HG03521 (cell line): Measurements from ENCODE around the gene BZW1.

Source experiments
- ATAC-seq: cut with Tn5 transposase; IDR thresholded peaks from one replicate; pipeline ENCODE4 v1.9.1; 2021; ENCODE audit warnings: mild to moderate bottlenecking, moderate library complexity; ENCODE audit not compliant: unreplicated experiment

Gene BZW1

DNA sequence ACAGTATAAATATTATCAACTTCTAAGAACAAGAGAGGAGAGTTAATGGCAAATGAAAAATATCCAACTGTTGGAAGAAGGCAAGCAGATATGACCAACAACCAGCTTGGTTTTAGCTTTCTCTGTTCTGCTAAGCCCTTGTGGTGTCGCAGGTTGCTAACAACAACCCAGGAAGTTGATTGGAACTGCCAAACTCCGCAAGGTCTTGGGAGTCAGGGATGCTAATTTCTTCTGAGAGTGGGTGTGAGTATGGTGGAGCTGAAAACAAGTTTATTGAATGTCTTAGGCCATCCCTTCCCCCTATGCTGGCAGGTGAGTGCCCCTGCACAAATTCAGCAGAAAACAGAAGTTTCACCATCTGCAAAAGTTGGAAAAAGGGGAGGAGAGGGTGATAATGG is 17.5 kb downstream of the BZW1 start:
- ATAC-seq, result no peak

DNA sequence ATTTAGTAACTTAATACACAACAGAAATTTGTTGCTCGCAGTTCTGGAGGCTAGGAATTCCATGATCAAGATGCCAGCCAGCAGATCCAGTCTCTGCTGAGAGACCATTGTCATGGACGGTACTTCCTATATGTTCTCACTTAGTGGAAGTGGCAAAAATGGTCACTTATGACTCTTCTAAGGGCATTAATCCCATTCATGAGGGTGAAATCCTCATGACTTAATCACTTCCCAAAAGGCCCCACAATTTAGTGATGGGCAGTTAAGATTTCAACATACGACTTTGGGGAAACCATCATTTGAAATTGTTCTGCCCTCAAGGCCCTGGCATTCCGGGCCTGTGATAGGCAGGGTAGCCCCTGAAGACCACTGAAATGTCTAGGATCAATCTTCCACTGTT is 23.0 kb downstream of the BZW1 start:
- no peak for ATAC-seq

DNA sequence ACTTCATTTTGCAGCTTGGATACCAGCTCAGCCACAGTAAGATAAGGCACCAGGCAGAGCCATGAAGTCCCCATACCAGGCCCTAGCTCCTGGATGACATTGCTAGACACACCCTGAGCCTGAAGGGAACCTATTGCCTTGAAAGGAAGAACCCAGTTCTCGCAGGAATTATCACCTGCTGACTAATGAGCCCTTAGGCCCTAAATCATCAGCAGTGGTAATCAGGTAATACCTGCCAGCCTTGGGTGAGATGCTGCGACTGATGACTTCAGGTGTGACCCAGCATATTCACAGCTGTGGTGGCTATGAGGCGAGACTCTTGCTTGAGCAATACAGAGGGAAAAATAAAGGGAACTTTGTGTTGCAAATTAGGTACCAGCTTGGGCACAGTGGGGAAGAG is 27.8 kb downstream of the BZW1 start:
- ATAC-seq, result no peak

DNA sequence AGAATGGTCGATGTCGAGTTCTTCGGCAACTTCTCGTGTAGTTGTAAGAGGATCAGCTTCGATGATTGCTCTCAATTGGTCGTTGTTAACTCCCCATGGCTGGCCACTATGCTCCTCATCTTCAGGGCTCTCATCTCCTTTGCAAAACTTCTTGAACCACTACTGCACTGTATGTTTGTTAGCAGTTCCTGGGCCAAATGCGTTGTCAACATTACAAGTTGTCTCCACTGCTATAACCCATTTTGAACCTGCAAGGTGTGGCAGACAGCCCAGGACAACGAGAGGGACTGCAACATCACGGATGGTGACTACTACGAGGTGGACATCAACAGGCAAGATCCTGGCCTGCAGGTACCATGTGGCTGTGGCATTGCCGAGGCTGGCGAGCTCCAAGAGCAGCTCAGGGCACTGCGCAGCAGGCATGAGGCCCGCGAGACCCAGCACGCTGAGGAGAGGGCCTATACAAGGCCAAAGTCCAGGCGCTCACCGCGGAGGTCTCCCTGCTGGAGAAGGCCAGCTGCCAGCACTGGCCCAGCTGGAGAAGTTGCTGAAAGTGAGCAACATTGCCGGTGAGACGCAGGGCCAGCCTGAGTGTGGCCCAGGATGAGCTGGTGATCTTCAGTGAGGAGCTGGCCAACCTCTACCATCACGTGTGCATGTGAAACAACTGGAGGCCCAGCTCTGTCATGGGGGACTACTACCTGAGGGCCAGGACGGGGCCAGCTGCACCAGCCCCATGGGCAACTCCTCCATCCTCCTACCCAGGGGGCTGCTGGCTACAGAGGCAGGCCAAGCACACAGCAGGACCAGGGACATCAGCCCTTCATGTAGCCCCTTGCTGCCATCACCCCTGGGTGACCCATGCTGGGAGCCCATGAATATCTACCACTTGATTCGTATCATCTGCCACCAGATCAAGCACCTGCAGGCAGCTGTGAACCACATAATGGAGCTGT is 32.6 kb downstream of the BZW1 start:
- ATAC-seq, result no peak

DNA sequence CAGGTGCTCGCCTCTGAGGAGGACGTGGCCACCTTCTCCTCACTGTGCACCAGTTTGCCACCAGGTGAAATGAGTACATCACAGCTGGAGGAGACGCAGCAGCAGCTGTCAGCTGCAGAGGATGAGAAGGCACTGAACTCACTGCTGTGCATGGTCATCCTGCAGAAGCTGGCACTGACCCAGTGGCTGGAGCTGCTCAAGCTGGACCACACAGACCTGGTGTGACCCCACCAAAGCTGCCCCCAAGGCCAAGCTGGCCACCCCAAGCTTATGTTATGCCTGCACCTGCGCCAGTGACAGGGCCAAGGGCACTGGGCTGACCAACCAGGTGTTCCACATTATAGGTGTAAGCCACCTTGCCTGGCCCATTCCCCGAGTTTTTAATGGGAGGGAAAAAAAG is 33.5 kb downstream of the BZW1 start:
- ATAC-seq, result no peak

DNA sequence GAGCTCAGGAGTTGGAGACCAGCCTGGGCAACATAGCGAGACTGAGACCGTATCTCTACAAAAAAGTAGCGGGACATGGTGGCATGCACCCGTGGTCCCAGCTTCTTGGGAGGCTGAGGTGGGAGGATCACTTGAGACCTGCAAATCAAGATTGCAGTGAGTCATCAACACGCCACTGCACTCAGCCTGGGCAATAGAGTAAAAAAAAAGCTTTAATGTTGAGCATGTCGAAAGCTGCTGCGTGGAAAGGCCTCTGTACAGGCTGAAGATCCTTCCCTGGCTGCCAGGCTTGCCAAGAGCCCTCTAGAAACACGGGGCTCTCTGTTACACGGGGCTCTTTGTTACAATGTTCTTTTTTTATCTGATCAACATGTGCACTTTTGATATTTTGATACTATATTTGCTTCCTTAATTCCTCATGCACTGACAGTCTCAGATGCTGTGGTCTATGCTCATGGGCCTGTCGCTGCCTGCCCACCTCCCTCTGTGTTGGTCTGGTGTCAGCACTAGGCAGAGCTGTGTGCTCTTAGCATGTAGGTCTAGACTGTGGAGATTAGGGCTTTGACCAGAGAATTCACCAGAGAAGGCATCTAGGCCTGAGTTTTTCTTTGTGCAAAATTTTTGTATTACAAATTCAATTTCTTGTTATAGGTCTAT is 34.1 kb downstream of the BZW1 start:
- ATAC-seq, result no peak

DNA sequence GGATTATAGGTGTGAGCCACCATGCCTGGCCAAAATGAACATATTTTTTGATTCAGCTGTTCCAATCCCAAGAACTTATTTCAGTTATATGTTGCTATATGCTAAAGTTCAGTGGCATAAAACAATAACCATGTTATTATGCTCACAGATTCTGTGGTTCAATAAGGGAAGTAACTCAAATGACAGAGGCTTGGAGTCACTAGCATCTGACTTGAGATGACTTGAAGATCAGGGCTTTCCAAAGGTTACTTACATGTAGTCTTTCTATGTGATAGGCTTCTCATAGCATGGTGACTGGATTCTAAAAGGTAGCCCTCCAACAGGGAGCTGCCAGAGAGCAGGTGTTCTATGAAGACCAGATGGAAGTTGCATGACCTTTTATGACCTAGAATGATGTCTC is 35.6 kb downstream of the BZW1 start:
- ATAC-seq, result no peak

DNA sequence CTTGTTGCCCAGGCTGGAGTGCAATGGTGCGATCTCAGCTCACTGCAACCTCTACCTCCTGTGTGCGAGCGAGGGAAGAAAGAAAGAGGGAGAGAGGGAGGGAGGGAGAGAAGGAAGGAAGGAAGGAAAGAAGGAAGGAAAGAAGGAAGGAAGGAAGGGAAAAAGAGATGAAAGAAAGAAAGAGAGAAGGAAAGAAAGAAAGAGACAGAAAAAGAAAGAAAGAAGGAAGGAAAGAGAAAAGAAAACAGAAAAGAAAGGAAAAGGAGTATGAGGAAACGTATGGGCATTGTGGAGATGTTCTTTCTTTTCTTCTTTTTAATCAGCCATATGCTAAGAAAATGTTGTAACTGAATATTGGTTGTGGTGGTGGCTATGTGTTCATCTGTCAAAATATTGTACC is 36.2 kb downstream of the BZW1 start:
- no peak for ATAC-seq

DNA sequence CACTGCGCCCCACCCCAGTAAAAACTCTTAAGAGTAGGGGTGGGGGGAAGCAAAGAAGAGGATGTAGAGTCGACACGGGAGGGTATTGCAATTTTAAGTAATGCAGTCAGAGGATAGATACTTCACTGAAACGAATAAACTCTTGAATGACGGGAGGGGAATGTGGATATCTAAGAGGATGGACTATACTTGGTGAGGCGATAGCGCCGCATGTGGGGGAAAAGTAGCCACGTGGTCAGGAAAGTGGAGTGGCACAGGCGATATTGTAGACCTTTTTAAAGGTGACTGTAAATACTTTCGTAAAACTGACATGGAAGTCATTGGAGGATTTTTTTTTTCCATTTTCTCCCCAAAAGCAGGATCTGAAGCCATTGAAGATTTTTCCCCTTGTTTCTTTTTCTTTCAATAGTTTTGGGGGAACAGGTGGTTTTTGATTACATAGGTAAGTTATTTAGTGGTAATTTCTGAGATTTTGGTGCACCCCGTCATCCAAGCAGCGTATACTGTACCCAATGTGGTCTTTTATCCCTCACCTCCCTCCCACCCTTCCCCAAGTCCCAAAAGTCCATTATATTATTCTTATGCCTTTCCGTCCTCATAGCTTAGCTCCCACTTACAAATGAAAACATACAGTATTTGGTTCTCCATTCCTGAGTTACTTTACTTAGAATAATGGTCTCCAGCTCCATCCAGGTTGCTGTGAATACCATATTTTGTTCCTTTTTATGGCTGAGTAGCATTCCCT is 39.0 kb downstream of the BZW1 start:
- ATAC-seq, result no peak

DNA sequence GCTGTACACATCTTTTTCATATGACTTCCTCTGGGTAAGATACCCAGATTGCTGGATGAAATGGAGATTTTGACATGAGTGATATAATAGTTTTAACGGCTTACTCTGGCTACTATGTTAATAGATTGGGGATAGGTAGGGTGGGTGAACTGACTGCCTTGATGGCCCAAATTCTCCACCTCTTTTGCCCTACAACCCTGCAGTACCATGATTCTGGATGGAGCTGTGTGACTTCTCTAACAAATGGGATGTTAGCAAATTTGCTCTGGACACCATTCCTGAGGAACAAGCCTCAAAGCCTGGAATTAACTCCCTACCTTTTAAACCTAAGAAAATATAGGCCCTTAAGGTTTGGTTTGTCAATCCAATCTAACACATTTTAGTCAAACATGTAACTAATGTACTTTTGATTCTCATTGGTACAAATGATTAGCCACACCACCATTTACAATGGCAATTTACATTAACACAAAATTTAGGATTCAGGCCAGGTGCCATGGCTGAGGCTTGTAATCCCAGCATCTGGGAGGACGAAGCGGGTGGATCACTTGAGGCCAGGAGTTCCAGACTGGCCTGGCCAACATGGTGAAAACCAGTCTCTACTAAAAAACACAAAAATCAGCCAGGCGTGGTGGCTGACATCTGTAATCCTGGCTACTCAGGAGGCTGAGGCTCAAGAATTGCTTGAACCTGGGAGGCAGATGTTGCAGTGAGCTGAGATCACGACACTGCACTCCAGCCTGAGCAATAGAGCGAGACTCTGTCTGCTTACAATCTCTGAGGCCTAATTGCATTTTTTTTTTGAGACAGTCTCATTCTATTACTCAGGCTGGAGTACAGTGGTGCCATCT is 39.9 kb downstream of the BZW1 start:
- no peak for ATAC-seq

DNA sequence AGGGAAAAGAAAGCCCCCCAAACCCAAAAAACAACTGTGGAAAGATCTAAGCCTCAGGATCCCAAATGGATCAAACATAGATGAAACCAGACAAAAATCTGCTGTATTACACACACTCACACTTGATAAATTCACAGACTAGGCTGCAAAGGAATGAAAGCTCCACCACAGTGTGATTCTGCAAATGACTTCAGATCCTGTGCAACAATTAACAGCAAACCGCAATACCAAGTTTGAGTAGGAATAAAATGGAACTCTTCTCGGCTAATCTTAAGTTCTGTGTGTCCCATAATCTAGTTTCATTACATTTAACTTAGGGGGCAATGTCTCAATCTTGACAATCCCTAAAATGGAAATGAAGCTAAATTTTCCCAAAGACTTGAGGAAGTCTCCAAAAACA is 40.9 kb downstream of the BZW1 start:
- ATAC-seq, result no peak

DNA sequence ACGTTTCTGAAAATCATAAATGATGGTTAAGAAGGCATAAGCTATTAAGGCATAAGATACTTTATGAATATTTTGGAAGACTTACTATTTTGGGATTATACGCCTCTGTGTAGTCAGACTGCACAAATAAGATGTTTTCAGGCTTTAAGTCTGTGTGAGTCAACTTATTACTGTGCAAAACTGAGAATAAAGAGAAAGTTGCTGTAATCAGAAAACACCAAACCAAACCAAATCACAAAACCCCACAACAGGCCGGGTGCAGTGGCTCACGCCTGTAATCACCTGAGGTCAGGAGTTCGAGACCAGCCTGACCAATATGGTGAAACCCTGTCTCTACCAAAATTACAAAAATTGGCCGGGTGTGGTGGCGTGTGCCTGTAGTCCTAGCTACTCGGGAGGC is 45.1 kb downstream of the BZW1 start:
- no peak for ATAC-seq

DNA sequence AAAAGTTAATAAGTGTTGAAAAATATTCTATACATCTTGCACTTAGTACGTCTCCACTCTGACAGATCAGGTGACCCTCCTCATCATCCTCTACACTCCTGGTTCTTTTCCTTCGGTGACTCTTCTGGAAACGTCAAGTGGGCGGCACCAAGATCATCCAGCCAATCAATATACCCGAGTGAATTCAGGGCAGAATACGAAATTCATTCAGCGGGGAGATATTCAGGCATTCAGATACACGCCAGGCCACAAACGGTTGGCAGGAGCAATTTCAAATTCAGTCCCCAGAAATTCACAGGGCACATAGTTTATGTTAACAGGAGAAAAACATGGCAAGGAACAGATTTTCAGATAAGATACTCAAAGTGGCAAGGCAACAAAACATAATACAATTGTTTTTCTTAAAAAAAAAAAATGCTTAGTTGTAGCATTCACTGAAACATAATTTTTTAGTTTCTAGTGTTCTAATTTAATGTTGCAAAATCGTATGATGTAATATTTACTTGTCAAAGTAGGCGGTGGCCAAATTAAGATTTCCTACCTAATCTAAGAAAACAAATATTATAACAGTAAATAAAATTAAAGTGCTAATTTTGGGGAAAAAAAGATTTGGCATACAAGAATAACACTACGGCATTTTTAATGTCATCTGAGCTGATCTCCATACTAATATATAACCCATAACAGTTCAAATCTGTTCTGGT is 48.5 kb downstream of the BZW1 start:
- ATAC-seq, result no peak

DNA sequence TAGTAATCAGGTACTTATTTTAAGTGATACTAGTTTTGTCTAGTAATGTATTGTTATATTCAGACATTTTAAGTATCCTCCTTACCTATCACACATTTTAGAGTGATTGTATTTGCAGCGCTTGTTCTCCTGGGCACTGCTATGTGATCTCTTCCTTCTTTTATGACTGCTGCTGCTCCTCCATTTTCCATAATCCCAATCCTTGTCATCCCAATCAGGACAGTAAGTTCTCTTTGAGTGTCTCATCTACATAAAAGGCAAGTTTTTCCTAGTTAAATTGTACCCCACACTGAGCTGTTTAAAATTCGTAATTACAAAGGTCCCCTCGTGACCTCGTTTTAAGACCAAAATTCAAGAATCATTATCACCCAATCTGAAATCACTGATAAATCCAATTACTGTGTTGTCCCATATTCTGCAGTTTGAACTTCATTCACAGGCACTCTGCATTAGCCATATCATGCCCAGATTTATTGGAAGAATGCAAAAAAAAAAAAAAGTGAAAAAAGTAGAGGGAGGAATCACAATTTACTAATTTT is 50.0 kb downstream of the BZW1 start:
- ATAC-seq, result no peak

DNA sequence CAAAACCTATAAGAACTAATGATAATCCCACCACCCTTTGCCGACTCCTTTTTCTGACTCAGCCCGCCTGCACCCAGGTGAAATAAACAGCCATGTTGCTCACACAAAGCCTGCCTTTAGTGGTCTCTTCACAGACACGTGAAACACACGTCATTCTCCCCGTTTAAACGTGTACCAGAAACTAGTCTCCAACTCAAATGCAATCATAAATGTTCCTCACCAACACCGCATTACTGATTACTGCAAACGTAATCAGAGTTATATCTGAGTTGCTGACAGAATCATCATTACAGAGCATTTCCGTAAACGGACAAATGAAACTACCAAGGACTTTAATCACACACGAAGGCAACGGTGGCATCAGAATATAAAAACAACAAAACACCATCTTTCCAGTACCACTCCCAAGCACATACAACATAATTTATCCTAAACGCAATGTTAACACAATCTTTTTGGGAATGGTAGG is 50.9 kb downstream of the BZW1 start:
- no peak for ATAC-seq

DNA sequence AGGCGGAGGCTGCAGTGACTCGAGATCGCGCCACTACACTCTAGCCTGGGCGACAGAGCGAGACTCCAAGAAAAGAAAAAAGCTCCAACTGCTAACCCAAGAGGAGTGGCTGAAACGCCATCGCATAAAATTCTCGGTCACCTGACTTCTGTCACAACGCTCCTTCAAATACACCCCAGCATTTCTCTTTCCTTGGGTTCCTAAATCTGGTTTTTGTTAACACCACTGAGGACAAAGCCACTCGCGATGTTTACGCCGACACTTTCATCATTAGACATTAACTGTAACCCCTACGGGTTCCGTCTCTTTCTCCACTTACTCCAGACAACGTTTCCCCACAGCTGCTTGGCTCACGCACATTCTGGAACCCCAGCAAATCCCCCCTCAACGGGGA is 52.1 kb downstream of the BZW1 start:
- ATAC-seq, result no peak

DNA sequence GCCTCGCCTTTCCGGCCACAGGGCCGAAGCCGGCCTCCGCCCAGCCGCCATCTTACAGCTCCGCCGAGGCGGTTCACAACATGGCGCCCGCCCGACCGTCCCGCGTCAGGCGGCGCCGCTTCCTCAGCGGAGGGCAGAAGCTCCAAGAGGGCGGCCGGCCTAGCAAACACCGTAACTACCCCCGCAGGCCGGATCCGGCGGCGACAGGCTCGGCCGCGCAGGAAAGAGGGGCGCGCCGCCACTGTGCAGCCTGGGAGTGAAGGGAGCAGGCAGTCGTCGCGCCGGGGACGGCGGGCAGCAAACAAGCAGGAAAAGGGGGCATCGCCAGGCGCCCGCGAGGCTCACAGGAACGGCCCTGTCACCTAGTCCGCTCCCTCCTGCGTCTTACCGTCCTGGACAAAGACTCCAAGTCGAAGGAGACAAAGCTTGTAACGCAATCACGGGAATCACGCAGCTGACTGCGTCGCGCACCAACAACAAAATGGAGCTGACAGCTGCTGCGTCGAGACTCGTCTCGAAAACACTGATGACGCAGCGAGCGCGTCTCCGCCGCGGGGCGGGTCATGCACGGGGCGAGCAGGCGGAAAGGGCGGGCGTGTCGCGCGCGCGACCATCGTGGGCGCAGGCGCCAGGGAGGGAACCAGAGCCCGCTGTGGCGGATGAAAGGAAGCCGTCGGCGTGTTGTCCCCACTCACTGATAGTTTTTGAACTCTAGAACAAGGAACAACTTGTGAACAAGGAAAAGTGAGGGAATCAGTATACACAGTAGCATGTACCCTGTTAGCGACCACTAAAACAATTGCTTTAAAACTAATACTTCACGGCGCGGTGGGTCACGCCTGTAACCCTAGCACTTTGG is 52.7 kb downstream of the BZW1 start, which contains the start of gene CLK1:
Gene CLK1, minus strand, starts transcription at position 483 of the 859 bp plus-strand sequence. CDS start 2,796 bp downstream, outside the sequence.
- peak; percentile 85 for ATAC-seq

DNA sequence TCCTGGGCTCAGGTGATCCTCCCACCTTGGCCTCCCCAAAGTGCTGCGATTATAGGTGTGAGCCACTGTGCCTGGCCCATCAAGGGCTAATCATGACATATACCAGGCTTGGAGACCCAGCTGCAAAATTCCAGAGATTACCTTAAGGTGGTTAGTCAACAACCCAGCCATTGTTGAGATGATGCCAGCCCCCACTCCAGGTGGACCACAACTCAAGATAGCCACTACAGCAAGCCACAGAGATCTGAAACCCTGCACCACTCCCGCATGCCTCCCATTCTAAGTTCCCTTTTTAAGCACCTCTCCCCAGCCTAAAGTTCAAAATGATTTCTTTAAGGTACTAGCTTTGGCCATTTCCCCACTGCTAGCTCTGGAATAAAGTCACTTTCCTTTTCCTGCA is 57.3 kb downstream of the BZW1 start:
- ATAC-seq, result no peak

DNA sequence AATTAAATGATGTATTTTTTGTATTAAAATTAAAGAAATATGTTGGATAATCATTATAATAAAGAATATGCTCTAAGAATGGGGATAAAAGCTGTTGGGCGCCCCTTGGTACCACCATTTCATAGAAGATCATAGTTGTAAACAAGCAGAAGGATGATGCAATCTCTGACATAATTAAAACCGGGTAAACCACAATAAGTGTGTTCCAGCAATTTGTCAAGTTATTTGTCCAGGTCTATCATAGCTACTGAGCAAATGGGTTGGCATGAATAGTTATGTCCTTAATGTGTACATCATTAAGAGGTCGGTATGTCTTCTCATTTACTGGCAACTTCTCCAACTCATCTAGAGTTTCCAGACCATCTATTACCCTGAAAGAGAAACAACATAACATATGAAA is 59.4 kb downstream of the BZW1 start:
- no peak for ATAC-seq
